GM12878 (cell line): ENCODE results near the gene B4GALT1. TPM values are rescaled to one million over a fixed set of nuclear protein-coding genes. Genes with fewer than 3 reads are reported as not detected.

Experiments
- ATAC-seq: fragments of 200-7000 bp; cut with Tn5 transposase; 3 replicates; pipeline ENCODE4 v1.9.1; 2020; ENCODE audit warnings: mild to moderate bottlenecking, moderate library complexity
- BruUV-seq: library from RNA; stranded (reverse); fragments of 400-500 nt; replicated peaks from 2 replicates; lab custom pipeline; 2021; lab: Mats Ljungman, UMichigan
- CTCF ChIA-PET: fragments of 300-600 bp; sonication (Branson Sonifier 250); formaldehyde crosslinking; extraction: SDS; loops from one replicate; lab custom pipeline; 2021; ENCODE audit warnings: inconsistent platforms; lab: Yijun Ruan, JAX
- POLR2A ChIA-PET: fragments of 350-600 bp; formaldehyde crosslinking; extraction: SDS; loops from one replicate; lab custom pipeline; 2021; ENCODE audit warnings: inconsistent platforms; lab: Charles Lee
- RAD21 ChIA-PET: fragments of 300-600 bp; sonication (Branson Sonifier 250); formaldehyde crosslinking; loops from one replicate; lab custom pipeline; 2023; ENCODE audit warnings: antibody characterized with exemption; ENCODE audit not compliant: unreplicated experiment; lab: Charles Lee
- SMC1A ChIA-PET: fragments of 300-600 bp; sonication (Branson Sonifier 250); formaldehyde crosslinking; loops from one replicate; lab custom pipeline; 2023; ENCODE audit not compliant: unreplicated experiment, uncharacterized antibody; lab: Charles Lee
- DNase-seq: peaks from one replicate; pipeline ENCODE4 v3.0.0-alpha.2; 2011; ENCODE audit warnings: low read depth, low spot score
- FAIRE-seq: peaks from 3 replicates; lab custom pipeline; 2011; peaks lifted over from hg19 to GRCh38; lab: Jason Lieb, UNC
- H2AFZ ChIP-seq: 2 replicates; pipeline ENCODE4 v1.6.0; 2011; ENCODE audit warnings: low read depth, low read length, control low read depth; ENCODE audit not compliant: control insufficient read depth
- H3K27ac ChIP-seq: 2 replicates; pipeline ENCODE4 v1.5.1; 2011; ENCODE audit warnings: control low read depth; ENCODE audit not compliant: control insufficient read depth, insufficient read depth
- H3K27me3 ChIP-seq, 2 experiments: replicated peaks in 1 of 2; 2 replicates each; pipeline versions ENCODE4 v1.6.0 to v1.6.1; 2011; ENCODE audit warnings: low read length in 1 of 2; ENCODE audit not compliant: control insufficient read depth in 2 of 2, insufficient read depth in 2 of 2
- H3K36me3 ChIP-seq, 2 experiments: 2 replicates each; pipeline ENCODE4 v1.5.1; 2011; ENCODE audit warnings: low read length in 1 of 2; ENCODE audit not compliant: control insufficient read depth in 2 of 2, insufficient read depth in 2 of 2
- H3K4me1 ChIP-seq: 2 replicates; pipeline ENCODE4 v1.6.1; 2011; ENCODE audit warnings: mild to moderate bottlenecking, low read length, moderate library complexity, mixed read lengths; ENCODE audit not compliant: control insufficient read depth, insufficient read depth
- H3K4me2 ChIP-seq: 2 replicates; pipeline ENCODE4 v1.6.0; 2011; ENCODE audit warnings: control low read depth; ENCODE audit not compliant: control insufficient read depth, insufficient read depth
- H3K4me3 ChIP-seq: fragments of 200-600 bp; sonication (generic); 2 replicates; pipeline ENCODE4 v1.5.1; 2016
- H3K79me2 ChIP-seq: 2 replicates; pipeline ENCODE4 v1.6.0; 2011; ENCODE audit warnings: low read length; ENCODE audit not compliant: control insufficient read depth, insufficient read depth
- H3K9ac ChIP-seq: 2 replicates; pipeline ENCODE4 v1.8.0; 2011; ENCODE audit warnings: low read length, control low read depth, mixed read lengths; ENCODE audit not compliant: control insufficient read depth, insufficient read depth
- H3K9me3 ChIP-seq: replicated peaks from 3 replicates; pipeline ENCODE4 v1.5.1; 2011; ENCODE audit warnings: mild to moderate bottlenecking, low read length; ENCODE audit not compliant: control insufficient read depth, insufficient read depth
- H4K20me1 ChIP-seq: 2 replicates; pipeline ENCODE4 v1.6.0; 2011; ENCODE audit not compliant: control insufficient read depth, insufficient read depth
- CTCF ChIP-seq, 3 experiments: IDR thresholded peaks in 2 of 3; conservative IDR thresholded peaks in 1 of 3; 2 replicates each; pipeline ENCODE4 v1.5.1; 2011; ENCODE audit warnings: low read depth in 3 of 3, low read length in 3 of 3, mild to moderate bottlenecking in 3 of 3, control low read depth in 2 of 3, moderate library complexity in 2 of 3, inconsistent platforms in 1 of 3, mixed read lengths in 1 of 3; ENCODE audit not compliant: control insufficient read depth in 2 of 3, insufficient read depth in 1 of 3; ENCODE audit errors: extremely low read depth in 1 of 3
- NFIC ChIP-seq: IDR thresholded peaks from 2 replicates; pipeline ENCODE4 v1.6.1; 2012; ENCODE audit warnings: low read depth, mild to moderate bottlenecking, inconsistent platforms, low read length, moderate library complexity
- RAD21 ChIP-seq: IDR thresholded peaks from 2 replicates; pipeline ENCODE4 v1.6.1; 2011; ENCODE audit warnings: mild to moderate bottlenecking, low read depth, low read length, moderate library complexity; ENCODE audit not compliant: insufficient read depth
- ZNF217 ChIP-seq: fragments of 450-650 bp; IDR thresholded peaks from 2 replicates; pipeline ENCODE4 v1.6.1; 2017; ENCODE audit warnings: antibody characterized with exemption, mild to moderate bottlenecking
- WGBS: methylation state at CpG from one replicate; pipeline ENCODE4 v1.1.6; 2016; ENCODE audit warnings: low lambda C conversion rate; ENCODE audit not compliant: insufficient replicate concordance, insufficient coverage; ENCODE audit errors: missing lambda C conversion rate; 5-methylcytosine and 5-hydroxymethylcytosine counted together
- in situ Hi-C: fragments of 300-500 bp; cut with MboI; formaldehyde crosslinking; loops from 9 replicates; pipeline ENCODE4 v1.14.3; 2018; ENCODE audit warnings: mixed read lengths
- intact Hi-C: fragments of 100-400 bp; cut with micrococcal nuclease; formaldehyde crosslinking; loops from one replicate; pipeline ENCODE4 v1.14.2; 2022; ENCODE audit not compliant: unreplicated experiment
- polyA plus RNA-seq, 11 experiments: library from polyadenylated mRNA; depleted of rRNA in 4 of 11; unstranded in 6 of 11; stranded (reverse) in 5 of 11; fragments of >200 nt; fragmentation: Nextera tagmentation in 4 of 11; fragmentation: Illumina TruSeq in 1 of 11; extraction: Ambion mirVana in 4 of 11; extraction: Trizol in 1 of 11; gene quantifications; 1 replicate in 1 of 11; 2 replicates in 10 of 11; pipeline versions ENCODE4 v1.2.1 to v1.2.3, GENCODE V29; 2011 to 2016; ENCODE audit warnings: inconsistent platforms in 2 of 11, missing spikeins in 2 of 11, low read depth in 1 of 11
- total RNA-seq, 4 experiments: library from RNA; depleted of rRNA in 3 of 4; stranded (reverse); fragments of >200 nt in 3 of 4; fragmentation: Illumina TruSeq in 1 of 4; extraction: Trizol in 1 of 4; gene quantifications; 2 replicates each; pipeline versions ENCODE4 v1.2.1 to v1.2.3, GENCODE V29; 2013 to 2021

The B4GALT1 gene
- total and polyA plus RNA-seq, 10 of the 15 experiments (the other 5 are each of a cell fraction or from before 2014, with no cell fraction given), result 12.7 to 79.0 (median 41.0) TPM

DNA sequence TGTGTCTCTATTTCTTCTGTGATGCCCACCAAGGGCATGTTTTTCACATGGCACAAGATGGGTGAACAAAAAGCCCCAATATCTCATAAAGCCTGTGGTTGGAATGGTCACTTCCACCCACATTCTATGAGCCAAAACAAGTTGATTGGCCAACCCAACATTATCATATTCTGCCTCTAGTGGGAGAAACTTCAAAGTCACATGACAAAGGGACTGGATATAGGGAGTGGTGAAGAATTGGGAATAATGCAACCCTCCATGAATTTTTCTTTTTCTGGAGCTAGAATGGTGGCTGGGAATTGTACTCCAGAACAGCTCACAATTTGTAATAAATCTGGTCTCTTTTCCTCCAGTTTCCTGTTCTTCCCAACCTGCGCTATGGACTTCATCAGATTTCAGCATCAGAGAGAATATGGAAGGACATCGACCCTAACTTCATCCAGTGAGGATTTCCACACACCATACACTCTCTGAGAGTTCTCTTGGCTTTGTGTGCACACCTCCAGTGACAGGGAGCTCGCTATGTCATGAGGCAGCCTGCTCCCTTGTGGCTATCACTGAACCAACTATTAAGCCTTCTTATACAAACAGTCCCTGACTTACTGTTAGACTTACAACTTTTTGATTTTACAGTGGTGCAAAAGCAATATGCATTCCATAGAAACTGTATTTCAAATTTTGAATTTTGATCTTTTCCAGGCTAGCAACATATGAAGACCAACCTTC lies 12.0 kb upstream of the B4GALT1 start:
- no TSS peak for BruUV-seq
- Histone ChIP-seq H3K9ac (no peak overlapping the region), H3K4me3 (no peak overlapping the region), H4K20me1 (no peaks in the 10 kb centered on the region), H3K27ac (no peak overlapping the region), H3K4me2 (no peak overlapping the region), H3K27me3 (no peaks in the 10 kb centered on the region), H3K4me1 (no peaks in the 10 kb centered on the region), H3K9me3 (no peaks in the 10 kb centered on the region), H3K36me3 (no peaks in the 10 kb centered on the region), H3K79me2 (no peaks in the 10 kb centered on the region), H2AFZ (no peak overlapping the region)
- in situ Hi-C loops (no loop called here), intact Hi-C loops (no loop called here)
- TF ChIP-seq CTCF (IDR thresholded peaks at IDR 0.05 in 2 of 3, conservative IDR thresholded peaks at IDR 0.05 in 1 of 3; ENCODE audit: control insufficient read depth in 2 of 3, extremely low read depth in 1 of 3, insufficient read depth in 1 of 3, low read depth in 3 of 3, low read length in 3 of 3) (peak in 1 of 3 experiments; percentile 16; a peak in 1 of 6 replicates), RAD21 (peak; percentile 27; the same call in 1 of the 2 replicates), ZNF217 (no peak), NFIC (no peak)
- CTCF ChIA-PET, result interaction anchor here (1.1 to 3.1 kb wide), 3 partner anchors 23 to 98 kb away, joined by 3 to 13 read pairs (median 5); no protein-coding TSS in a partner anchor
- ATAC-seq (0 out of 3 replicates have a peak, but pooled peaks have one; percentile 29), DNase-seq (no peak), FAIRE-seq (no peak)
- 58% methylated on average over 3 of the region's 3 CpGs for WGBS
- RAD21 ChIA-PET, result interaction anchor here (0.7 kb wide), 1 partner anchor 9 kb away, joined by 3 read pairs; no protein-coding TSS in a partner anchor
- POLR2A ChIA-PET, result interaction anchor here (1.0 kb wide), 1 partner anchor 44 kb away, joined by 3 read pairs; no protein-coding TSS in a partner anchor
- SMC1A ChIA-PET, result interaction anchor here (0.6 to 2.6 kb wide), 12 partner anchors 10 to 112 kb away, joined by 3 to 7 read pairs (median 3); partner anchors contain the start of gene B4GALT1
